Measurements from ENCODE around the gene FGF8. TPM values are rescaled to one million over a fixed set of nuclear protein-coding genes. Genes with fewer than 3 reads are reported as not detected.

FGF8 gene
- total and polyA plus RNA-seq, 2 of the 4 experiments (the other 2 are of a cell fraction): 0.17 TPM; not detected in 1

DNA sequence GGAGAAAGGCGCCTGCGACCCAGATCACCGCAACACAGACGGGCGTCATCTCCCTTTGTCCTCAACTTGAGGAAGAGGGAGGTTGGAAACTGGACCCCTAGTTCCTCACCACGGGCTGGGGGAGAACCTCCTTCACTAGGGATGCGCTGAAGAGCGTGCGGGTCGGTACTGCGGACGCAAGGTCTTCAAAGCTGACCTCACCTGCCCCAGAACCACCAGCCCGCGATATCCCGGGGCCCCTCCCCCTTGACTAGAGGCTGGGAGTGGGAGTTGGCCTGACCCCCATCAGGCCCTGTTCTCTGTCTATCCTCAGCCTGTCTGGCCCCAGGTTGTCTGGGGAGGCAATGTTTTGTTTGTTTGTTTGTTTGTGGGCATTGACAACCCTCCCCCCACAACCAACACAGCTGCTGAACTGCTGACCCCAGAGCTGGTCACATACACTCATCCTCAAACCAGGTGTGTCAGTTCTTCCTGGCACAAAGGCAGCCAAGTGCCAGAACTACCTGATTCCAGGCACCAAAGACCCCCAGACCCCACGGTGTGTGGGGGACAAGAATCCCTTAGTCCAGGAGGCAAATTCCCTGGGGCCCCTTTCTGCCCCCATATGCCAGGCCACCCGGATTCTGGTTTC lies 4.4 kb upstream of the FGF8 start (continued):
- TF ChIP-seq, protein P1, sequence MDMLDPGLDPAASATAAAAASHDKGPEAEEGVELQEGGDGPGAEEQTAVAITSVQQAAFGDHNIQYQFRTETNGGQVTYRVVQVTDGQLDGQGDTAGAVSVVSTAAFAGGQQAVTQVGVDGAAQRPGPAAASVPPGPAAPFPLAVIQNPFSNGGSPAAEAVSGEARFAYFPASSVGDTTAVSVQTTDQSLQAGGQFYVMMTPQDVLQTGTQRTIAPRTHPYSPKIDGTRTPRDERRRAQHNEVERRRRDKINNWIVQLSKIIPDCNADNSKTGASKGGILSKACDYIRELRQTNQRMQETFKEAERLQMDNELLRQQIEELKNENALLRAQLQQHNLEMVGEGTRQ (IDR thresholded peaks at IDR 0.05; ENCODE audit: low read depth, low read length): no peak

DNA sequence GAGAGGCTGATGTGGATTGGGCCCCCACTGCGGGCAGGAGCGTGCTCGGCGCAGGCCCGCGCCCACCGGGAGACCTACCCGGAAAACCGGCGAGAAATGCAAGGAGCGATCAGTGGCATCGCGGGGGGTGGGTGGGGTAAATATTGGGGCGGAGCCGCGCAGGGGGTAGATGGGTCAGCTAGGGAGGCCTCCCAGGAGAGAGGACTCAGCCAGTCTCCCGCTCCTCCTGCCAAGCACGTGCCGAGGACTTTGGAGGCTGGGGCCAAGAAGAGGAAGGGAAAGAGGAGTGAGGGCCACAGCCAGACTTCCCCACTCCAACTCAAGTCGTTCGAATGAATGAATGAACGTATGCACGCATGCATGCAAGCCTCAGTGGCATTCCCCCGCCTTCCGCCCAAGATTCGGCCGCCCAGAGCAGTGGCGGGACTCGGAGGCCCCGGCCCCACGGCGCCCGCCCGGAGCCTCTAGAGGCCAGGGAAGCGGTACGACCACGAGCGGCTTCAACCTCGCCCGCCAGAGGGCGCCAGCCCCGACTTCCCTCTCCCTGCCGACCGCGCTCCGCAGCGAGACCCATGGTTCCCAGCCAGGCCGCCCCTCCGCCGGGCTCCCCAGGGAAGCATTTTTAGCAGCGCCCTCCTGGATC lies 3.8 kb upstream of the FGF8 start:
- no peak overlapping the region for H2BK15ac ChIP-seq (ENCODE audit: low read depth, low read length)
- CTCF ChIA-PET: no interaction called here
- no peak overlapping the region for H3K18ac ChIP-seq (ENCODE audit: low read depth, low read length)
- peak; percentile 34 for ATAC-seq (ENCODE audit: low read depth)
- H2BK5ac ChIP-seq (ENCODE audit: low read depth, low read length, poor library complexity, severe bottlenecking): no peak overlapping the region
- no peaks in the 10 kb centered on the region for H3K9me3 ChIP-seq (ENCODE audit: control insufficient read depth, insufficient read depth, low read length)
- WGBS, 2 experiments (ENCODE audit: extremely low coverage in 2 of 2, insufficient read length in 1 of 2): 23% methylated on average over 23 of the region's 51 CpGs; no CpG with 5 or more reads in 1 of the 2 experiments
- H3K14ac ChIP-seq (replicated peaks; ENCODE audit: low read depth, low read length): no peak overlapping the region
- H3K27me3 ChIP-seq (ENCODE audit: control insufficient read depth, insufficient read depth, low read length): peaks cover 31% of the 10 kb centered on the region
- H2AK9ac ChIP-seq (replicated peaks; ENCODE audit: low read depth, low read length, poor library complexity): peak overlapping the region; percentile 94
- intact Hi-C loops (cut with micrococcal nuclease): loop anchor here (10.0 kb wide), 1 partner anchor 485 kb away; no protein-coding TSS in a partner anchor
- H2BK120ac ChIP-seq (ENCODE audit: low read depth, low read length): no peak overlapping the region
- peak overlapping the region in 1 of 2 experiments; percentile 56; a peak in 1 of 4 replicates for H4K8ac ChIP-seq (ENCODE audit: low read depth in 2 of 2, low read length in 2 of 2)
- no peak overlapping the region for H2BK20ac ChIP-seq (ENCODE audit: low read depth, low read length)
- dilution Hi-C loops (cut with HindIII; ENCODE audit: low sequenced_read_pairs, unreplicated experiment): no loop called here
- H3K79me1 ChIP-seq (ENCODE audit: low read depth in 1 of 2, low read length in 2 of 2): peaks cover 14 to 40% of the 10 kb centered on the region in 2 experiments; a peak in 3 of 4 replicates
- H3K4me3 ChIP-seq (ENCODE audit: insufficient read depth, low read depth, low read length): no peak overlapping the region
- peaks cover 2% of the 10 kb centered on the region; the same call in 1 of the 2 replicates for H3K36me3 ChIP-seq (ENCODE audit: control insufficient read depth, insufficient read depth, low read length)
- H4K20me1 ChIP-seq (ENCODE audit: insufficient read depth, low read length): peaks cover 40% of the 10 kb centered on the region
- H2AK5ac ChIP-seq (ENCODE audit: low read depth, low read length): no peak overlapping the region
- POLR2A ChIA-PET (ENCODE audit: unreplicated experiment): no interaction called here
- no peaks in the 10 kb centered on the region for H3K9me1 ChIP-seq (ENCODE audit: insufficient read depth, low read length)
- peaks cover 13% of the 10 kb centered on the region for H3K4me1 ChIP-seq (ENCODE audit: control insufficient read depth, insufficient read depth, low read length)
- peak overlapping the region; percentile 73; the same call in 1 of the 2 replicates for H3K4me2 ChIP-seq (ENCODE audit: low read depth, low read length)
- peak; percentile 46 for DNase-seq
- peak overlapping the region; percentile 72 for H3K23ac ChIP-seq (ENCODE audit: low read depth, low read length)
- H3K9ac ChIP-seq (ENCODE audit: low read depth, low read length): no peak overlapping the region
- no peak overlapping the region for H4K91ac ChIP-seq (ENCODE audit: insufficient read depth, low read depth, low read length)
- in situ Hi-C loops (cut with MboI; ENCODE audit: low sequenced_read_pairs): loop anchor here (5.0 kb wide), 2 partner anchors 172 to 567 kb away; no protein-coding TSS in a partner anchor
- H3K56ac ChIP-seq (ENCODE audit: extremely low read depth, insufficient read depth, low read length): no peak overlapping the region
- no peak overlapping the region for H4K5ac ChIP-seq (ENCODE audit: low read depth, low read length)
- H3K4ac ChIP-seq (ENCODE audit: low read depth, low read length): no peak overlapping the region
- H3K27ac ChIP-seq (ENCODE audit: insufficient read depth, low read length): no peak overlapping the region
- H2AFZ ChIP-seq (replicated peaks; ENCODE audit: low read length, poor library complexity): peak overlapping the region; percentile 77
- no TSS peak for BruUV-seq (replicated peaks)
- TF ChIP-seq, protein P2, sequence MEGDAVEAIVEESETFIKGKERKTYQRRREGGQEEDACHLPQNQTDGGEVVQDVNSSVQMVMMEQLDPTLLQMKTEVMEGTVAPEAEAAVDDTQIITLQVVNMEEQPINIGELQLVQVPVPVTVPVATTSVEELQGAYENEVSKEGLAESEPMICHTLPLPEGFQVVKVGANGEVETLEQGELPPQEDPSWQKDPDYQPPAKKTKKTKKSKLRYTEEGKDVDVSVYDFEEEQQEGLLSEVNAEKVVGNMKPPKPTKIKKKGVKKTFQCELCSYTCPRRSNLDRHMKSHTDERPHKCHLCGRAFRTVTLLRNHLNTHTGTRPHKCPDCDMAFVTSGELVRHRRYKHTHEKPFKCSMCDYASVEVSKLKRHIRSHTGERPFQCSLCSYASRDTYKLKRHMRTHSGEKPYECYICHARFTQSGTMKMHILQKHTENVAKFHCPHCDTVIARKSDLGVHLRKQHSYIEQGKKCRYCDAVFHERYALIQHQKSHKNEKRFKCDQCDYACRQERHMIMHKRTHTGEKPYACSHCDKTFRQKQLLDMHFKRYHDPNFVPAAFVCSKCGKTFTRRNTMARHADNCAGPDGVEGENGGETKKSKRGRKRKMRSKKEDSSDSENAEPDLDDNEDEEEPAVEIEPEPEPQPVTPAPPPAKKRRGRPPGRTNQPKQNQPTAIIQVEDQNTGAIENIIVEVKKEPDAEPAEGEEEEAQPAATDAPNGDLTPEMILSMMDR (conservative IDR thresholded peaks at IDR 0.05; ENCODE audit: low read depth, low read length): peak; percentile 81
- TF ChIP-seq RCOR1 (IDR thresholded peaks at IDR 0.05; ENCODE audit: insufficient replicate concordance, low read length) (no peak), POLR2A (IDR thresholded peaks at IDR 0.05; ENCODE audit: low read depth, low read length) (no peak), SMC3 (IDR thresholded peaks at IDR 0.05; ENCODE audit: low read depth, low read length) (peak; percentile 42), RAD21 (IDR thresholded peaks at IDR 0.05; ENCODE audit: low read length) (peak; percentile 38; the same call in 1 of the 2 replicates), RFX5 (IDR thresholded peaks at IDR 0.05; ENCODE audit: low read depth, low read length) (no peak), BHLHE40 (IDR thresholded peaks at IDR 0.05; ENCODE audit: low read depth, low read length) (no peak), NFE2L2 (IDR thresholded peaks at IDR 0.05; ENCODE audit: low read depth, low read length) (no peak), CHD1 (IDR thresholded peaks at IDR 0.05; ENCODE audit: low read depth, low read length) (no peak), CEBPB (IDR thresholded peaks at IDR 0.05; ENCODE audit: low read depth, low read length) (no peak)
- TF ChIP-seq, protein P3, sequence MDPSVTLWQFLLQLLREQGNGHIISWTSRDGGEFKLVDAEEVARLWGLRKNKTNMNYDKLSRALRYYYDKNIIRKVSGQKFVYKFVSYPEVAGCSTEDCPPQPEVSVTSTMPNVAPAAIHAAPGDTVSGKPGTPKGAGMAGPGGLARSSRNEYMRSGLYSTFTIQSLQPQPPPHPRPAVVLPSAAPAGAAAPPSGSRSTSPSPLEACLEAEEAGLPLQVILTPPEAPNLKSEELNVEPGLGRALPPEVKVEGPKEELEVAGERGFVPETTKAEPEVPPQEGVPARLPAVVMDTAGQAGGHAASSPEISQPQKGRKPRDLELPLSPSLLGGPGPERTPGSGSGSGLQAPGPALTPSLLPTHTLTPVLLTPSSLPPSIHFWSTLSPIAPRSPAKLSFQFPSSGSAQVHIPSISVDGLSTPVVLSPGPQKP (IDR thresholded peaks at IDR 0.05; ENCODE audit: borderline replicate concordance, low read depth, low read length): no peak
